Measurements from ENCODE around the gene RABGEF1.
"Not testable (repeated sequence)": the region's sequence is repeated elsewhere in the genome, so short reads cannot be mapped to it uniquely, and the experiment has no call there.

Gene RABGEF1

DNA sequence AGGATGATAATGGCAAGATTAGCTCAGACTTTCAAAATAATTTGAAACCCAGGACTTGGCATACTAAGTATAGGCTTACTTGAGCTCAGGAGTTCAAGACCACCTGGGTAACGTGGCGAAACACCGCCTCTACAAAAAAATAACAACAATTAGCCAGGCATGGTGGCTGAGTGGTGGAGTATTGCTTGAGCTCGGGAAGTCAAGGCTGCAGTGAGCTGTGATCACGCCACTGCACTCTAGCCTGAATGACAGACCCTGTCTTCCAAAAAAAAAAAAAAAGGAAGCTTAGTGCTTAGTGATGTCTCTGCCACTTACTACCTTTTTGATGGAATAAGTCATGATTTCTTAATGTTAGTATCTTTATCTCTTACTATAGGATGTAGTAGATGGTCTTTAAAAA, 25.5 kb downstream of the RABGEF1 start:
- DNase-seq = no peak

DNA sequence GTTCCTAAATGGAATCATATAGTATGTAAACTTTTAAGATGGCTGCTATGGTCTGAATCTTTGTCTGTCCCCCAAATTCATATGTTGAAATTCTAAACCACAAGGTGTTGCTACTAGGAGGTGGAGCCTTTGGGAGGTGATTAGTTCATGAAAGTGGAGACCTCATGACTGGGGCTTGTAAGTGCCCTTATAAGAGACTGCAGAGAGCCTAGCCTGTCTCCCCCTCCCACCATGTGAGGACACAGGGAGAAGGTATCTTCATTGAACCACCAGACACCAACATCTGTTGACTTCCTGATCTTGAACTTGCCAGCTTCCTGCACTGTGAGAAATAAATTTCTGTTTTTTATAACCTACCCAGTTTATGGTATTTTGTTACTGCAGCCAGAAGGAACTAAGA, 27.0 kb downstream of the RABGEF1 start:
- not testable (repeated sequence) for DNase-seq

DNA sequence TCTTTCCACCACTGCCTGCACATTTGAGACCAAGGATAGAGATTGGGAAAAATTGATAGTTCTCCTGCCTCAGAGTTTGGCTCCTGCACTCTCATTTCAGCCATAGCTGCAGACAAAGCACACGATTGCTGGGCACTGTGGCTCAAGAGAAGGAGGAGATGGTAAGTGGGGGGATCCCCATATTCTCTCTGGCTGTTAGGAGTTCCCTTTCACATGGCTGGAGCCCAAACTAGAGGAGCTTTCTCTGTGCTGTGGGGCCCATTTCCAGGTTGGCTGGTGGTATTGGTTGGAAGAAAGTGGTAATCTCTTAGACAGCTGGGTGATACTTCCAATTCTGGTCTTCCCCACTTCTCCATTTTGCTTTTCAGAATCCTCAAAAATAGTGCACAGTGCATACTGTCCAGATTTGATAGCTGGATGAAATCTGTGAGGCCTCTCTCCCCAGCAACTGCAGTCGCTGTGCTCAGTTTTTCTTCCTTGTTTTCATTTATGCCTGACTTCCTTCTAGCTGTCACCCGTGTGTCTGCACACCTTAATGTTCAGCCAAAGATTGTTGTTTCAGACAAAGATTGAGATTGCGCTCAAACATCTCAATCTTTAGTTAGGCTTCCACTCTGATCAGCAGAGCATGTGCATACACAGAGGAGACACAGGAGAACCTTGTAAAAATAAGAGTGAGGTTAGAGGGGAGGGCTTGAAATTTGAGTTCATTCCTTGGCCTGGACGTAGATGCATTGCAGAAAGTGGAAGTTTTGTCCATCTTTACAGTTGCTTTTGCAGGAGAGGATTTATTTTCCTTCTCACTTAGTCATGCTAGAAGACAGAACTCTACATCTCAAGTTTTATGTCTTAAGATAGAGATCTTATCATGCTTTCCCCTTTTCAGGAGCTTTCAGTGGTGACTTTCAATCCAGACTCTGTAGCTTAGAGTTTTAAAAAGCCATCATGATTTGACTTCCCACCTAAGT, 28.6 kb downstream of the RABGEF1 start:
- DNase-seq = no peak

DNA sequence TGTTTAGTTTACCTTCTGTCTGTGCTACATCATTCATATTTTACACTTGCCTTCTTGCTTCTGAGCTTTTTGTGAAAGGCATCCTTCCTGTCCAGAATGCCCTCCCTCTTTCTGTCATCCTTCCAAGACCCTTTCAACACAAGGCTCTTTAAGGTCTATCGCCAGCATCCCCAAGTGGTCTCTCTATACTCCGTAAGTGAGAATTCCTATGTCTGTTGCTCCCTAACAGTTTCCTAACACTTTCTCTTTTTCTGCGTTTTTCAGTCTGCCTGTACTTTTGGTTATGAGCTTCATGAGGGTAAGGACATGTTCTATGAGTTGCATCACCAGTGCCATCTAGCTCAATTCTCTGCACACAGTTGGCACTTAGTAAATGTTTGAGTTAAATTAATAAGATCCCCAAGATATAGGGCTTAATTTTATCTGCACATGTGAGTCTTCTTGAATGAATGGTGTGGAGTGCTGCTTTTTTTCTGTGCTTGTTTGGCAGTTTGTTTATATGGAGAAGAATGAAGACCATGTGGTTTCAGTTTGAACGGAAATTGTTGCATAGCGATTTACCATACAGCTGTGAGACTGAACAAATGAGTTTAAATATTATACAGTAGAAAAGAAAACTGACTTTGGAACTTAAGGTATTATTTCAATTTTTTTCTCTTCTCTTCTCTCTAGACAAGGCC, 29.4 kb downstream of the RABGEF1 start:
- no peak for DNase-seq

DNA sequence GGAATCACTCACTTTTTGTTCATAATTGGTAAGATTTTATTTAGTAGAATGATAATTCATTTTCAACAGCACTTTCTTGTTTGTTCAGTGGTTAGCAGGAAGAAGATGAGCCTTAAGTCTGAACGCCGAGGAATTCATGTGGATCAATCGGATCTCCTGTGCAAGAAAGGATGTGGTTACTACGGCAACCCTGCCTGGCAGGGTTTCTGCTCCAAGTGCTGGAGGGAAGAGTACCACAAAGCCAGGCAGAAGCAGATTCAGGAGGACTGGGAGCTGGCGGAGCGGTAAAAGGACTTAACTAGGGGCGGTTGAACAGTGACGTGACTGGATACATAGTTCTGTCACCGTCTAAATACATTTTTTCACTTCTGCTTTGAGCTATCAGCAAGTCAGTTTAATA, 31.3 kb downstream of the RABGEF1 start:
- no peak for DNase-seq

DNA sequence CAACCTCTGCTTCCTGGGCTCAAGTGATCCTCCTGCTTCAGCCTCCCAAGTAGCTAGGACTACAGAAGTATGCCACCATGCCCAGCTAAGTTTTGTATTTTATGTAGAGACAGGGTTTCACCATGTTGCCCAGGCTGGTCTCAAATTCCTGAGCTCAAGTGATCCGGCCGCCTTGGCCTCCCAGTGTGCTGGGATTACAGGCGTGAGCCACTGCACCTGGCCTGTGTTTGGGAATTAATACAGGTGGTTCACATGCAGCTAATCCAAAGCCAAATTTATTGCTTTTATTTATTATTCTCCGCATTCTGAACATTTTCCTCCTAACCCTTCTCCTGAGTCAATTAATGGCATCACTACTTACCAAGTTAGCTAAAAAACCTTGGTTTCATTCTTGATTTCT, 33.2 kb downstream of the RABGEF1 start:
- DNase-seq = not testable (repeated sequence)

DNA sequence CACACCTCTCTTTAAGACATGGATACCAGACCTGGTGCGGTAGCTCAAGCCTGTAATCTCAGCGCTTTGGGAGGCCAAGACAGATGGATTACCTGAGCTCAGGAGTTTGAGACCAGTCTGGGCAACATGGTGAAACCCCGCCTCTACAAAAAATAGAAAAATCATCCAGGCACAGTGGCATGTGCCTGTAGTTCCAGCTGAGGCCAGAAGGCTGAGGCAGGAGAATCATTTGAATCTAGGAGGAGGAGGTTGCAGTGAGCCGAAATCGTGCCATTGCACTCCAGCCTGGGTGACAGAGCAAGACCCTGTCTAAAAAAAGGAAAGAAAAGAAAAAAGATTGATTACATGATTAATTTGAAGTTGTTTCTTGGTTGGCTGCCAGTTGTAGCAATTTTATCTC, 35.9 kb downstream of the RABGEF1 start:
- DNase-seq = not testable (repeated sequence)

DNA sequence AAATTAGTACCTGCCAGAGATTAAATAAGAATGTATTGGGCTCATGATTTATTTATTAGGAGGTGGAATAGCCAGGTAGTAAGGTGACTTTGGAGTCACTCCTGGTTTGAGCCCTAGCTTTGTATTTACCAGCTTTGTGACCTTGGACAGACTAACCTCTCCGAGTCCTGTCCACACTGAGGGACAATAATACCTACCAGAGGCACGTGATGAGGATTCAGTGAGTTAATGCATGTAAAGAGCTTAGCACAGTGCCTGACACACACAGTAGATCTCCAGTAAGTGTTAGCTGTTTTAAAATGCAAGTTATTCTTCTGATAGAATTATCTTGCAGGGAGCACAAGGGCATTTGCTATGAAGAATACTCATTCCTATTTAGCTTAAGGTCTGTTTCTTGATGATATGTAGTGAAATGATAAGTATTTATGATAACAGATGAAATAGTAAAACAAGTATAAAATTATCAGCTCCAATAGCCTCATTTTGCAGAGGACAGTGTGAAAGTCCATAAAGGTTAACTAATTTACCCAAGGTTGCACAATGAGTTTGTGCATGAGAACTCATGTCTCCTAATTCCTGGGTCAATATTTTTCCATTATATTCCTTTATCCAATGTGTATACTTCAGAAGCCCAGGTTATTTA, 36.4 kb downstream of the RABGEF1 start:
- no peak for DNase-seq

DNA sequence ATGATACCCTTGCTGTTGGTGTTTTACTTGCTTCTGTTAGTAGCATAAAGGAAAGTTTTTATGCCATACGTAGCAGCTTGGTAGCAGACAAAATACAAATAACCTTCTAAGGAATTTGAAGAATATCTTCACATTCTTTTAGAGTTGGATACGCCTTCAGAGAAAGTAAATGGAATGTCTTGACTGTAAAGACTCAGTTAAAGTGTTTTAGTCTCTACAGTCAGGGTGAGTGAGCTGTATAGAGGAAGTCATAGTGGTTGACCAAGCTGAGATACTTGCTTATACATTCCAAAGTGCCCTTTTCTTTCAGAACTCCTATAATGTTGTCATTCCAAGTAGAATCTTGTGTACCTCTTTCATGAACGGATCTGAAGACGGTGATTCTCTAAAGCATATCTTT, 37.7 kb downstream of the RABGEF1 start:
- DNase-seq = no peak

DNA sequence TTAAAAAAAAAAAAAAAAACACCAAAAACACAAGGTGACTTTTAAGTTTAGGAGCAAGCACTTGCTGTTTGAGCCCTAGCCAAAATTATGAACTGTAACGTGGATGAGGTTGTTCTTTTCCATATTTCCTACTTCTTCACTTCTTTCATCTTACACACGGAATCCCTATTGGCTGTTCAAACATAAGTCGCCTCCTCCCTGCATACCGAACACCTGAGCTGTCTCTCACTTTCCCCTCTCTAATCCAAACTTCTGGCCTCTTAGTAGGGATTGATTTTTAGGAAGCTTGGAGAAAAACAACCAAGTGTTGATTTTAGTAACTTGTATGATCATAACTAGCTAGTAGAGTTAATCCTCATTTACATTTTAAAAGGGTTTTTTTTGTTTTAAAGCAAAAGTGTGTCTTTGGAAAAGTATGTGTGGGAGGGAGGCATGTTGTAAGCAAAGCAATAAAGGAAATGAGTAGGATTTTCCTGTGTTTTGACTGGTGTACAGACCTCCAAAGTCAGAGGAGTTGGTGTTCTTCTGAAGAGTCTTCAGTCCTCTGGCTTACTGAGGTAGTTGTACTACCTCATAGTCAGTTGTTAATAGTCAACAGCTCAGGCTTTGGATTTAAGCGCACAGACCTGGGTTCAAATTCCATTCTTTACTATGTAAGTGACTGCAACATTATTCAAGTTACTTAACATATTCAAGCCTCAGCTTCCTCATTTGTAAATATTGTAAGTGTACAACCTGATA, 39.3 kb downstream of the RABGEF1 start:
- DNase-seq = no peak

DNA sequence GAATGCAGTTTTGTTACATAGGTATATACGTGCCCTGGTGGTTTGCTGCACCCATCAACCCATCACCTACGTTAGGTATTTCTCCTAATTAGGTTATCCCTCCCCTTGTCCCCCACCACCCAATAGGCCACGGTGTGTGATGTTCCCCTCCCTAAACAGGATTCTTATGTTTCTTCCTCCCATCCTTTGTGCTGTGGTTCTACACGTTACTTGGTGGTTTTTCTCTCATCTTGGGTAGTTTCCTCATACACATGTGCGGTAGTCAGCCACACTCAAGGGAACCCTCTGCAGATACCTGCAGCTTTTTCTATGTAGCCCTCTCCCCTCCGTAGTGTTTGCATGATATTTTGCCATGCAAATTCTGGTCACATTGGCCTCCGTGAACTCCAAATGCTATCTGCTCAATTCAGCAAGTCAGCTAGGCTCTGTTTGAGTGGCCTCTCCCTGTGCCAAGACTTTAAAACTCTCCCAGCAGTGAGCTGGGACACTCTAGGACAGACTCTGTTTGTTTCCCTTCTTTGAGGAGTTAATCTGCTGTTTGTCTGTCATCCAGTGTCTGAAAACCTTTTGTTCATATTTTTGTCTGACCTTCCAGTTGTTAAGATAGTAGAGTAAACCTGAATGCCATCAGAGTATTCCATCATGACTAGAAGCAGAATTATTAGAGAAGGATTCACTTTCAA, 41.0 kb downstream of the RABGEF1 start:
- DNase-seq = no peak

DNA sequence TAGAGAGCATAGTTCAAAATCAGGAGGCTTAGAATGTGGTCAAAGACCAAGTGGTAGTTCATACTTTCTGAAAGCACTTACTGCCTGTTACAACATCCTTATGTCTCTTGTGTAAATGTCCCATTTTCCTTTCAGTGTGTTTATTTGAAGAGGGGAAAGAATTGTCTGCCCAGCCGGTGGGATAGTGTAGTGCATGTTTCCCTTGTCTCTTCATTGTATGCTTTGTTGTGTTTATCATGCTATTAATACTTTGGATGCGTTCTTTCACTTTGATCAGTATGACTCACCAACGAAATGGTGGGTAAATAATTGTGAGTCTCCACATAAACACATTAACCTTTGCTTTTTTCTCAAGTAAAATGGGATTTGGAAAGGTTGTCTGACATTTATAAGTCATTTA, 42.3 kb downstream of the RABGEF1 start:
- DNase-seq = not testable (repeated sequence)

DNA sequence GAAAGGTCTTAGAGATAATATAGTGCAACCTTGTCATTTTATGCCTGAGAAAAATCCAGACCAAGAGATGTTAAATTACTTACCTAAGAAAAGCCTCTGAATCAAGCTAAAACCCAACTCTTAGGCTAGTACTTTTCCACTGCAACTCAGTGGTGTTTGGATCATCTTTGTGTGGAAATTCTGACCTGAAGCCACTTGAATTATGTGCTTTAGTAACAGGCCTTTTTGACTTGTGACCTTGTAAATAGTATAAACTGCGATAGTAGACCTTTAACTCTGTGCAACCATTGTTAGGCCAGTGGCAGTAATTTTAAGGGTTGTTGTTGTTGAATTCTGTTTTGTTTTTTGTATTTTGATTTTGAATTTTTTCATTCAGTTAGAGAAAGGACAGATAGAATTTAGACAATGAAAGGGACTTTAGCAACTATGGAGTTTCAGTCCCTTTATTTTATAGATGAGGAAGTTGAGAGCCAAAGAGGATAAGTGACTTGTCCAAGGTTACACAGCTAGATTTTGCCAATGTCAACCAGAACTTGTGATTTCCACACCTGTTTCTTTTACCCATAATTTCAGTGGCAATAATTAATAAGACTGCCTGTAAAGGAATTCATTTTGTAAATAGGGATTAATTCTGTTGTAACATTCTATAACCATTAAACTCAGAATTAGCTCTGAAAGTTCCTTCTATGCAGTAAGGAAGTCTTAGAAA, 43.5 kb downstream of the RABGEF1 start:
- not testable (repeated sequence) for DNase-seq

DNA sequence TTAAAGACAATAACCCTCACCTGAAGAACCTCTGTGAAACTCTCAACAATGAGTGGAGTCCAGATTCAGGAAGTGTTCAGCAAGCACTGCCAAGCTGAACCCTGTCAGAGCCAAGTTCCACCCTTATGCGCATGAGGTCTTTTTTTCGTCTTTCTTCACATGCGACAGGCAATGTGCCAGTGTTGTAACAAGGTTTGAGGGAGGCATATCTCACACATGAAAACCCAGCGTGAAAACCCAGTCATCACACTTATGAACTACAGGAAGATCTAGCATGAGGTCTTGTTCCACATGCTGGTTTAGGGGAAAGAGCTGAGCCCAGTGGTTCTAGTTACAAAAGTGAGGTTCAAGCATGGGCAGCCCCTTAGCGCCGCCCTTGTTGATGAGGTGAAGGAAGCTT, 49.7 kb downstream of the RABGEF1 start:
- DNase-seq = no peak

DNA sequence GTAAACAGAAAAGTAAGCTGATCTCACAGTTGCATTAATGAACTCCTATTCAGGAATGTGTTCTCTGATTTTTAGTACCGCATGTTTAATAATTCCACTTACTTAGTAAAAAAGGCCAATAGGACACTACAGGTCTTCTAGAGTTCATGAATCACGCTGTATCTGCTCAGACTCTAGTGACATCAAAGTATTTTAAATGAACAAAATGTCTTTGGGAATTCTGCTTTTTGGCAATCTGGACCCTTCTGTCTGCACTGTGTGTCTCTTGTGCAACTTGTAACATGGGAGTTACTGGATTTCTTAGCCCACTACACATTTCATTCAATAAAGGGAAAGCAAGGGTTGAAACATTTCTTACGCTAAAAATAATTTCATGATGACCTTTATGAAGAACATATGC, 50.2 kb downstream of the RABGEF1 start:
- no peak for DNase-seq

DNA sequence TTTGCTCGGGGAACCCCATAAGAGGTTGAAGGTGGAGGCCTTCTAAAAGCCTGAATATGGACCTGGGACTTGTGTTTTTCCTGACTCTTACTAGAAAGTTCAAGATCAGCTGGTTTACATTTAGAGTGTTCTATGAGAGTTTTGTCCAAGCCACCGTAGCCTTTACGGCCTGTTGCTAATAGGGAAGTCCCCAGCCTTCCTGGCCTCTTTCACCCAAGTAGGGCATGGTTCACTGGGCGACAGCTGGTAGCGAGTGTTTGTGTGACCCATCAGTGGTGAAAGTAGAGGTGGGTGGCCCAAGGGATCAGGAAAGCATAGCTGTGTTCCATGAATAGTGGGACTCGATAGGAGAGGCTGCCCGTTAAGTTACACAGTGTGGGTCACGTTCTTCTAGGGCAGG, 60.1 kb downstream of the RABGEF1 start:
- DNase-seq = no peak

DNA sequence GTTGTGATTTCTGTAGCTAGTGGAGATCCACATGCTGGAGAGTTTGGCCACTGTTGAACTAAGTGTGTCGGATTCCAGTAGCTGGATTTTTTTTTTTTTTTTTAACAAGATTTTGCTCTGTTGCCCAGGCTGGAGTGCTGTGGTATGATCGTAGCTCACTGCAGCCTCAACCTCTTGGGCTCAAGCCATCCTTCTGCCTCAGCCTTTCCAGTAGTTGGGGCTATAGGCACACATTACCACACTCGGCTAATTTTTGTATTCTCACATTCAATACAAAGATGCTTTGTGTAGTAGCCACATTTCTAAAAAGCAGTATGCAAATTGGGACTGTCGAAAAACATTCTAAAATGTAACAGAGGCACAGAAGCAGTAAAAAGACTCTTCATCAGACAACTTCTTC, 63.5 kb downstream of the RABGEF1 start:
- no peak for DNase-seq

DNA sequence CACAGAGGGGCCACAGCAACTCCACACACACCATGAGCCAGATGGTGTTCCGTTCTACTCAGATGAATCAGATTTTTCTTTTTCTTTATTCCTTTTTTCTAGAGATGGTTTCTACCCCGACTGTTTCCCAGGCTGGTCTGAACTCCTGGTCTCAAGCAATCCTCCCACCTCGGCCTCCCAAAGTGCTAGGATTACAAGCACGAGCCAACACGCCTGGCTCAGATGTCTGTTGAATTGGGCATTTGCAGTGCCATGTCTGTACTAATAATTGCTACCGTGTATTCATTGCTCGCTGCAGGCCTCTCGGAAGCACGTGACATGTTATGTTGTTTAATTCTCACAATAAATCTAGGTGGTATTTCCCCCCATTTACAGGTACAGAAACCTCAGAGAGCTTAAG, 67.2 kb downstream of the RABGEF1 start:
- no peak for DNase-seq

DNA sequence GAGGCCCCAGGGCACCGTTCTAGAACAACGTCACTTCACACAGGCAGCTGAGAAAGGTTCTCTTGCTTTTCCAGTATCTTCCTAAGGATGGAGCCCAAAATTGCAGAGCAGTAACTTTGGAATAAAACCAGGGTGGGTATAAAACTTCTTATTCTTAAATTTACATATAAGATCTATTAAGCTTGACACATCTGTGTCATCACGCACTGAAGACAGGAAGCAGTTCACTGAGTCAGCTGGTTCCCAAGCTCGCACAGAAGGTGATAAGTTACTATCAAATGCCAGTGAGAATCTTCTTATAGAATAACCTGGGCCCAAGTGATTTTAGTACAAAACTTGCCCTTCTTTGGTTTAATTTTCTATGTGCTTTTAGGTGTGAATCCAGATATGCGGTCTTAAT, 70.2 kb downstream of the RABGEF1 start:
- DNase-seq = no peak

DNA sequence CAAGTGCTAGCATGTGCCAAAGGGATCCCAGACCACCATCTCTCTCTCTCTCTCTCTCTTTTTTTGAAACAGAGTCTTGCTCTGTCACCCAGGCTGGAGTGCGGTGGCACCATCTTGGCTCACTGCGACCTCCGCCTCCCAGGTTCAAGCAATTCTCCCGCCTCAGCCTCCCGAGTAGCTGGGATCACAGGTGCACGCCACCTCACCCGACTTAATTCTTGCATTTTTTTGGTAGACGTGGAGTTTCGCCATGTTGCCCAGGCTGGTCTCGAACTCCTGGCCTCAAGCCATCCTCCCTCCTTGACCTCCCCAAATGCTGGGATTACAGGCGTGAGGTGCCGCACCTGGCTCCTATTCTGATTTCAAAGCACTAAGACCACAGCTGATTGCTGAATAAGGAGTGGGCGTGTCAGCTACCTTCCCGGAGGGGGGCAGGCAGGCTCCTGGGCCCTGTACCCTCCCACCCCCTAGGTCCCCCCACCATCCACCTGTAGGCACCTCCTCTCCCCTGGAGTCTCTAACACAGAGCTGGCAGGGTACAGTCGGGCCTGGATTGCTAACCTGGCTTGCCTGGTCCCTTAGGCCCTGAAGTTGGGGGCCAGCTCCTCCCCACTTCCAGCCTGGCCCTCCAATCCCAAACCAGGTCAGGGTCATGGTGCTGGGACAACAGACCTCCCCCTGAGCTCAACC, 74.8 kb downstream of the RABGEF1 start:
- DNase-seq = not testable (repeated sequence)

DNA sequence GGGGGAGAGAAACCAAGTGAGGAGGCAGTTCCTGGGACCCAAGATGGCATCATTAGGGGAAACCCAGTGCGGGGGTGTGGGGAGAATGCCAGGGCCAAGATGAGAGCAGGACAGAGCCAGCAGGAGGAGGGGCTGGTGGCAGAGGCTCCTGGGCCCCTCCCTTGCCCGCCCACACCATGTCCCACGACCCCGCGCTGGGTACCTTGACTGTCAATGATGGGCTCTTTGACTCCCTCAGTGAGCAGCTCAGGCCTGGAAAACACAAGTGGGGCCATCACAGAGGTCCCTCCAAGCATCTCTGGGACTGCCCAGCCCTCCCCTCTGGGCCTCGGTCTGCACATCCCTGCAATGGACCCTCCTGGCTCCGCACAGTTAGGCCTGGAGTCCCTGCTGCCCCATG, 75.4 kb downstream of the RABGEF1 start:
- DNase-seq = no peak
